ENCODE results near the gene SMIM38.

The SMIM38 gene

GRCh38 chr11:69161117-69161407 is 5.3 kb downstream of the SMIM38 start:
- DNase-seq (ENCODE audit: low read depth), result no peak
- TF ChIP-seq CTCF (IDR thresholded peaks at IDR 0.05; ENCODE audit: low read length, missing control alignments), result no peak
- H3K4me3 ChIP-seq (replicated peaks; ENCODE audit: low read depth, low read length), result no peak overlapping the region

- H3K4me3 ChIP-seq (replicated peaks; ENCODE audit: low read depth, low read length), result no peak overlapping the region
- DNase-seq (ENCODE audit: low read depth), result no peak
- no peak for TF ChIP-seq CTCF (IDR thresholded peaks at IDR 0.05; ENCODE audit: low read length, missing control alignments)
Observed at GRCh38 chr11:69162505-69162904, 6.8 kb downstream of the SMIM38 start.

GRCh38 chr11:69163842-69164241 is 8.1 kb downstream of the SMIM38 start:
- no peak for DNase-seq (ENCODE audit: low read depth)
- TF ChIP-seq CTCF (IDR thresholded peaks at IDR 0.05; ENCODE audit: low read length, missing control alignments), result no peak

GRCh38 chr11:69164824-69165223 is 9.1 kb downstream of the SMIM38 start:
- DNase-seq (ENCODE audit: low read depth), result no peak
- TF ChIP-seq CTCF (IDR thresholded peaks at IDR 0.05; ENCODE audit: low read length, missing control alignments), result no peak
- H3K4me3 ChIP-seq (replicated peaks; ENCODE audit: low read depth, low read length), result no peak overlapping the region

More at GRCh38 chr11:69163842-69164241, 8.1 kb downstream of the SMIM38 start:
- H3K4me3 ChIP-seq (replicated peaks; ENCODE audit: low read depth, low read length), result no peak overlapping the region

- no peak for TF ChIP-seq CTCF (IDR thresholded peaks at IDR 0.05; ENCODE audit: low read length, missing control alignments)
- no peak overlapping the region for H3K4me3 ChIP-seq (replicated peaks; ENCODE audit: low read depth, low read length)
- DNase-seq (ENCODE audit: low read depth), result no peak
Observed at GRCh38 chr11:69165775-69166174, 10.0 kb downstream of the SMIM38 start.

GRCh38 chr11:69166218-69167115 is 10.7 kb downstream of the SMIM38 start:
- peak; percentile 15 for TF ChIP-seq CTCF (IDR thresholded peaks at IDR 0.05; ENCODE audit: low read length, missing control alignments)
- H3K4me3 ChIP-seq (replicated peaks; ENCODE audit: low read depth, low read length), result no peak overlapping the region

More at GRCh38 chr11:69166218-69167115, 10.7 kb downstream of the SMIM38 start:
- DNase-seq (ENCODE audit: low read depth), result peak; percentile 75

Data from fibroblast of pulmonary artery (primary cell).